Endothelial cell of umbilical vein (primary cell): ENCODE data around the gene NCAPG2. TPM values are rescaled to one million over a fixed set of nuclear protein-coding genes. Genes with fewer than 3 reads are reported as not detected.

Source experiments
- BruUV-seq: library from RNA; stranded (reverse); fragments of 400-500 nt; replicated peaks from 2 replicates; lab custom pipeline; 2021; lab: Mats Ljungman, UMichigan
- CTCF ChIA-PET: fragments of 300-600, 350-600 bp; sonication (Branson Sonifier 250); formaldehyde crosslinking; loops from one replicate; lab custom pipeline; 2021; ENCODE audit warnings: antibody characterized with exemption, inconsistent platforms; lab: Charles Lee
- POLR2A ChIA-PET: fragments of 300-600, 350-600 bp; sonication (Branson Sonifier 250); formaldehyde crosslinking; loops from one replicate; lab custom pipeline; 2021; ENCODE audit warnings: antibody characterized with exemption, inconsistent platforms; lab: Charles Lee
- DNase-seq: peaks from one replicate; pipeline ENCODE4 v3.0.0-alpha.2; 2011; ENCODE audit warnings: low read depth, low spot score
- FAIRE-seq: peaks from 2 replicates; lab custom pipeline; 2011; peaks lifted over from hg19 to GRCh38; lab: Jason Lieb, UNC
- H2AFZ ChIP-seq: 2 replicates; pipeline ENCODE4 v1.6.0; 2012; ENCODE audit warnings: low read depth, low read length, control low read depth, inconsistent platforms
- H3K27ac ChIP-seq: 2 replicates; pipeline ENCODE4 v1.5.1; 2011; ENCODE audit warnings: low read depth, mild to moderate bottlenecking, control low read depth, low read length, moderate library complexity; ENCODE audit not compliant: insufficient read depth
- H3K27me3 ChIP-seq, 2 experiments: 2 replicates each; pipeline versions ENCODE4 v1.6.0 to v1.6.1; 2011; ENCODE audit warnings: low read length in 2 of 2, mixed read lengths in 1 of 2; ENCODE audit not compliant: control insufficient read depth in 2 of 2, insufficient read depth in 2 of 2
- H3K36me3 ChIP-seq, 2 experiments: 2 replicates in 1 of 2; 3 replicates in 1 of 2; pipeline ENCODE4 v1.5.1; 2011; ENCODE audit warnings: low read length in 2 of 2, mild to moderate bottlenecking in 1 of 2, moderate library complexity in 1 of 2; ENCODE audit not compliant: control insufficient read depth in 2 of 2, insufficient read depth in 2 of 2; ENCODE audit errors: extremely low read depth in 1 of 2
- H3K4me1 ChIP-seq: 3 replicates; pipeline ENCODE4 v1.5.1; 2011; ENCODE audit warnings: mild to moderate bottlenecking, low read length; ENCODE audit not compliant: control insufficient read depth, insufficient read depth; ENCODE audit errors: extremely low read depth
- H3K4me2 ChIP-seq: 2 replicates; pipeline ENCODE4 v1.6.1; 2011; ENCODE audit warnings: low read length, control low read depth, mixed read lengths; ENCODE audit not compliant: insufficient read depth
- H3K4me3 ChIP-seq, 3 experiments: fragments of 200-600 bp in 1 of 3; sonication (generic), shearing (Covaris generic) in 1 of 3; replicated peaks in 1 of 3; 2 replicates each; pipeline ENCODE4 v1.5.1; 2011 to 2016; ENCODE audit warnings: control low read depth in 3 of 3, low read length in 3 of 3, mild to moderate bottlenecking in 2 of 3, inconsistent platforms in 1 of 3, low read depth in 1 of 3, moderate library complexity in 1 of 3; ENCODE audit not compliant: insufficient read depth in 1 of 3
- H3K79me2 ChIP-seq: 2 replicates; pipeline ENCODE4 v1.6.0; 2012; ENCODE audit warnings: low read length, inconsistent platforms; ENCODE audit not compliant: control insufficient read depth, insufficient read depth
- H3K9ac ChIP-seq: replicated peaks from 2 replicates; pipeline ENCODE3; 2011; ENCODE audit warnings: low read length, control low read depth; ENCODE audit not compliant: insufficient read depth; ENCODE audit errors: extremely low read depth
- H3K9me1 ChIP-seq: replicated peaks from 3 replicates; pipeline ENCODE4 v1.6.0; 2011; ENCODE audit warnings: mild to moderate bottlenecking, low read length; ENCODE audit not compliant: control insufficient read depth, insufficient read depth; ENCODE audit errors: extremely low read depth
- H3K9me3 ChIP-seq: replicated peaks from 2 replicates; pipeline ENCODE4 v1.5.1; 2012; ENCODE audit warnings: low read length, inconsistent platforms; ENCODE audit not compliant: control insufficient read depth, insufficient read depth
- H4K20me1 ChIP-seq: replicated peaks from 2 replicates; pipeline ENCODE3; 2011; ENCODE audit warnings: mild to moderate bottlenecking, low read length; ENCODE audit not compliant: control insufficient read depth, insufficient read depth; ENCODE audit errors: extremely low read depth
- EZH2 ChIP-seq: IDR thresholded peaks from 2 replicates; pipeline ENCODE4 v1.6.1; 2012; ENCODE audit warnings: borderline replicate concordance, low read depth, mild to moderate bottlenecking, moderate library complexity, low read length, inconsistent platforms; ENCODE audit not compliant: severe bottlenecking
- FOS ChIP-seq: IDR thresholded peaks from 2 replicates; pipeline ENCODE4 v1.6.1; 2011; ENCODE audit warnings: mild to moderate bottlenecking, low read length, moderate library complexity, borderline replicate concordance; ENCODE audit not compliant: insufficient read depth
- GATA2 ChIP-seq: IDR thresholded peaks from 2 replicates; pipeline ENCODE4 v1.7.0; 2011; ENCODE audit warnings: low read depth, mild to moderate bottlenecking, moderate library complexity, mixed read lengths, low read length; ENCODE audit not compliant: insufficient read length, insufficient read depth
- JUN ChIP-seq: IDR thresholded peaks from 2 replicates; pipeline ENCODE4 v1.6.1; 2011; ENCODE audit warnings: borderline replicate concordance, low read depth; ENCODE audit not compliant: insufficient read length, insufficient read depth
- MYC ChIP-seq: IDR thresholded peaks from one replicate; pipeline ENCODE4 v1.6.1; 2011; ENCODE audit warnings: mild to moderate bottlenecking, low read depth, low read length
- POLR2A ChIP-seq: IDR thresholded peaks from 2 replicates; pipeline ENCODE4 v1.6.1; 2012; ENCODE audit warnings: low read depth, mild to moderate bottlenecking, control low read depth, low read length
- POLR2AphosphoS5 ChIP-seq: IDR thresholded peaks from 2 replicates; pipeline ENCODE4 v1.6.1; 2012; ENCODE audit warnings: low read depth, mild to moderate bottlenecking, control low read depth, low read length, moderate library complexity; ENCODE audit not compliant: insufficient read depth
- dilution Hi-C: fragments of 300-500 bp; cut with MboI; formaldehyde crosslinking; loops from one replicate; pipeline ENCODE4 v1.15.0; 2019; ENCODE audit warnings: low sequenced_read_pairs; ENCODE audit not compliant: extremely low pct_ligation_motif_present
- intact Hi-C: fragments of 100-400 bp; cut with micrococcal nuclease; formaldehyde crosslinking; loops from one replicate; pipeline ENCODE4 v1.10.0; 2022
- polyA plus RNA-seq, 4 experiments: library from polyadenylated mRNA; depleted of rRNA in 3 of 4; stranded (reverse) in 3 of 4; unstranded in 1 of 4; fragments of >200 nt; gene quantifications; 2 replicates each; pipeline versions ENCODE4 v1.2.1 to v1.2.3, GENCODE V29; 2011 to 2012; ENCODE audit warnings: missing spikeins in 1 of 4
- total RNA-seq: library from RNA; stranded (reverse); gene quantifications from 2 replicates; pipeline ENCODE4 v1.2.3, GENCODE V29; 2021
- TF ChIP-seq, protein P1 (sequence below): IDR thresholded peaks from 2 replicates; pipeline ENCODE4 v1.6.1; 2011; ENCODE audit not compliant: insufficient read depth, insufficient read length
- TF ChIP-seq, protein P2 (sequence below), 2 donors: IDR thresholded peaks; 1 replicate in 1 of 2; 2 replicates in 1 of 2; pipeline ENCODE4 v1.5.1; 2011; ENCODE audit warnings: low read length in 2 of 2, mild to moderate bottlenecking in 2 of 2, moderate library complexity in 2 of 2, control low read depth in 1 of 2, inconsistent platforms in 1 of 2, low read depth in 1 of 2; ENCODE audit not compliant: insufficient read depth in 1 of 2; ENCODE audit errors: extremely low read depth in 1 of 2

The NCAPG2 gene
- total and polyA plus RNA-seq, 2 donors (not counting 3 experiments of a cell fraction or from before 2014, with no cell fraction given): 19.2 to 62.3 TPM

DNA sequence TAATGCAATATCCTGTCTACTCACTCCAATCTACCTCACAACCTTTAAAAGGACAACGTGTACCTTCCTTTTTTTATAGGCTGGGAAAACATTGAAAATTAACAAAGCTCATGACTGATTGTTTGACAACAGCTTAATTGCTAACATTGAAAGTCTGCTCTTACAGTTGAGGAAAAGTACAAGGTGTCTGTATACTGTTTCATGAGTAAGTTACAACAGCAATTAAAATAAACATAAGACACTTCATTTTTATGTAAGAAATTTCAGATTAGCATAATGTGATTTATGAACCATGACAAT is 28.6 kb upstream of the NCAPG2 start:
- FAIRE-seq (no peak), DNase-seq (no peak)
- Histone ChIP-seq H2AFZ (no peak overlapping the region), H3K9me3 (no peaks in the 10 kb centered on the region), H4K20me1 (no peaks in the 10 kb centered on the region), H3K79me2 (no peaks in the 10 kb centered on the region), H3K36me3 (peaks cover 3 to 10% of the 10 kb centered on the region in 2 experiments), H3K9ac (no peak overlapping the region), H3K27ac (no peak overlapping the region), H3K9me1 (no peaks in the 10 kb centered on the region), H3K4me3 (no peak overlapping the region), H3K27me3 (no peaks in the 10 kb centered on the region), H3K4me1 (peaks cover 3% of the 10 kb centered on the region), H3K4me2 (no peak overlapping the region)
- TF ChIP-seq POLR2AphosphoS5 (no peak), FOS (no peak), JUN (no peak), MYC (no peak), POLR2A (no peak), EZH2 (no peak), GATA2 (no peak)
- TF ChIP-seq, protein P1, sequence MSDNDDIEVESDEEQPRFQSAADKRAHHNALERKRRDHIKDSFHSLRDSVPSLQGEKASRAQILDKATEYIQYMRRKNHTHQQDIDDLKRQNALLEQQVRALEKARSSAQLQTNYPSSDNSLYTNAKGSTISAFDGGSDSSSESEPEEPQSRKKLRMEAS: no peak
- TF ChIP-seq, protein P2, sequence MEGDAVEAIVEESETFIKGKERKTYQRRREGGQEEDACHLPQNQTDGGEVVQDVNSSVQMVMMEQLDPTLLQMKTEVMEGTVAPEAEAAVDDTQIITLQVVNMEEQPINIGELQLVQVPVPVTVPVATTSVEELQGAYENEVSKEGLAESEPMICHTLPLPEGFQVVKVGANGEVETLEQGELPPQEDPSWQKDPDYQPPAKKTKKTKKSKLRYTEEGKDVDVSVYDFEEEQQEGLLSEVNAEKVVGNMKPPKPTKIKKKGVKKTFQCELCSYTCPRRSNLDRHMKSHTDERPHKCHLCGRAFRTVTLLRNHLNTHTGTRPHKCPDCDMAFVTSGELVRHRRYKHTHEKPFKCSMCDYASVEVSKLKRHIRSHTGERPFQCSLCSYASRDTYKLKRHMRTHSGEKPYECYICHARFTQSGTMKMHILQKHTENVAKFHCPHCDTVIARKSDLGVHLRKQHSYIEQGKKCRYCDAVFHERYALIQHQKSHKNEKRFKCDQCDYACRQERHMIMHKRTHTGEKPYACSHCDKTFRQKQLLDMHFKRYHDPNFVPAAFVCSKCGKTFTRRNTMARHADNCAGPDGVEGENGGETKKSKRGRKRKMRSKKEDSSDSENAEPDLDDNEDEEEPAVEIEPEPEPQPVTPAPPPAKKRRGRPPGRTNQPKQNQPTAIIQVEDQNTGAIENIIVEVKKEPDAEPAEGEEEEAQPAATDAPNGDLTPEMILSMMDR (IDR thresholded peaks at IDR 0.05; ENCODE audit: extremely low read depth in 1 of 2, insufficient read depth in 1 of 2, low read depth in 1 of 2, low read length in 2 of 2): no peak
- dilution Hi-C loops (no loop called here), intact Hi-C loops (no loop called here)
- BruUV-seq: no TSS peak
- POLR2A ChIA-PET: no interaction called here
- CTCF ChIA-PET: interaction anchor here (1.3 kb wide), 1 partner anchor 244 kb away, joined by 4 read pairs; no protein-coding TSS in a partner anchor
